Islet precursor cell (in vitro differentiated cells): Measurements from ENCODE around the gene MAP2K3.
A peak's percentile ranks its signal among the peaks of the same experiment; 100 is the strongest.
"Not testable (repeated sequence)": the region's sequence is repeated elsewhere in the genome, so short reads cannot be mapped to it uniquely, and the experiment has no call there.

Experiments
- DNase-seq: peaks from one replicate; pipeline ENCODE4 v3.0.0-alpha.2; 2018

The MAP2K3 gene

DNA sequence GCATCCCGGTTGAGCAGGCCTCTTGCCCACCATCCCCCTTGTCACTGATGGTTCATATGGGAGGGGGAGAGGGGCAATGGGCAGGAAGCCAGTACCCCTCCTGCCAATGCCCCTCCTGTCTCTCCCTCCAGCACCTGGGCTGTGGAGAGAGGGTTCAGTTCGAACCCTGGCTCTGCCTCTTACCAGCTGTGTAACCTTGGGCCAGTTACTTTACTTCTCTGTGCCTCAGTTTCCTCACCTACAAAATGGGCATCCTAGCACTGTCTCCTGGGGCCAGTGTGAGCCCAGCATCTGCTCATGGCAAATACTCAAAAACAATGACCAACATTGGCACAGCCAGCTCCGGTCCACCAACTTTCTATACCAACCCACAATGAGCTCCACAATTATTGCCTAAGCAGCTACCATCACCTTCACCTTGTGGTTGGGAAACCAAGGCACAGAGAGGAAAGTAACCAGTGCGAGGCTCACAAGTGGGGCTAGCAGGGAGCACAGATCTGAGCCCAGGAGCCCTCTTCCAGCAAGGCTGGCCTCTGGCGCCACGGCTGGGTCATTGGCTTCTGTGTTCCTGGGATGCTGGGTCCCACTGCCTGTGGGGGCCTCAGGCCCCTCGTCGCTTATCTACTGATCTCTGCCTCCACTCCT lies 53.6 kb downstream of the MAP2K3 start:
- peak; percentile 52 for DNase-seq

DNA sequence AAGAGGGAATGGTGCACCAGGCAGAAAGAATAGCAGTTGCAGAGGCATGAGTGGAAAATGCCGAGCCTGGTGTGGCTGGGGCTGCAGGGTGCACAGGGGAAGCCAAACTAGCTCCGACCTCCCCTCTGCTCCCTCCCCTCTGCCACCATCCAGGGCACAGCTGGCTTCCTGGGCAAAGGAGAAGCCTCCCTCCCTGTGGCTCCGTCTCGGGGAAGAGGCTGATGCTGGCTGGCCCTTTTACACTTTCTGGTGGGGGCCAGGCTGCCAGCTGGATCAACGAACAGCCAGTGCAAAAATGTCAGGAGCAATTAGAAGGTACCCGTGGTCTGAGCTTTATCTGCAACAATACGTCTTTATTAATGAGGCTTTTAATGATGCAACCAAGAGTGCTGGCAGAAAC lies 54.5 kb downstream of the MAP2K3 start:
- DNase-seq, result peak; percentile 43

DNA sequence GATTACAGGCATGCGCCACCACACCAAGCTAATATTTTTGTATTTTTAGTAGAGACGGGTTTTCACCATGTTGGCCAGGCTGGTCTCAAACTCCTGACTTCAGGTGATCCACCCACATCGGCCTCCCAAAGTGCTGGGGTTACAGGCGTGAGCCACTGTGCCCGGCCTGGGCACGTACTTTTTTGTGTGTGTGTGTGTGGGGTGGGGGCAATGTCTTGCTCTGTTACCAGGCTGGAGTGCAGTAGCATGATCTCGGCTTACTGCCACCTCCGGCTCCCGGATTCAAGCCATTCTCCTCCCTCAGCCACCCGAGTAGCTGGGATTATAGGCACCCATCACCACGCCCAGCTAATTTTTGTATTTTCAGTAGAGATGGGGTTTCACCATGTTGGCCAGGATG lies 55.1 kb downstream of the MAP2K3 start:
- peak; percentile 42 for DNase-seq

DNA sequence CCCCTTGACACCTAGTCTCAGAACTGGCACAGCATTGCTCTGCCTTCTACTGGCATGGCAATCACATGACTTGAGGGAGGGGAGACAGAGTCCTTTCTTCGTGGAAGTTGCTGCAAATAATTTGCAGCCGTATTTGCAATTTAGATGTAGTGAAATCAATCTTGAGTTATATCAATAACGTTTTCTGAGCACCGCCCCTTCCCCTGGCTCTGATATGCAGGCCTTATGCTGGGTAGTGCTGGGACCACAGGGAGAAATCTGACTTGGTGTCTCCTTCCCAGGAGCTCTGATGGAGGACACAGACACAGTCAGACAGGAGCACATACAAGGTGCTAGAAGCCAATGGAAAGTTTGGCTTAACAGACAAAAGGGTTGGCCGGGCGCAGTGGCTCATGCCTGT lies 55.9 kb downstream of the MAP2K3 start:
- peak; percentile 45 for DNase-seq

DNA sequence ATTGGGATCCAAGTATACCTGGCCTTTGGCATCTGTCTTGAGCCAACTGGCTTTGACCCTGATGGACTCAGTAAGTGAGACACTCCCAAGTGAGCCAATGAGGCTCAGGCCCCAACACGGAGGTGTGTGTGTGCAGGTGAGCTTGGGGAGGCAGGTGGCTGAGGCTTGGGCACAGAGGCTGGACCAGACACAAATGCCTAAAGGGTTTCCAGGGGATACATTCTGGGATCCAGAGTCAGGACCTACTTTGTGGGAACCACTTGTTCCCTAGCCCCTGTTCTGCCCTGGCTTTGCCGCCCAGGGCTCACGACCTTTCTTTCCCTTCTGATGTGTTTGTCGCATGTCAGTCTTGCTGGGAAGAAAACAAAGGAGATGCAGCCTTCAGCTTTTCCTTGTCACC lies 56.8 kb downstream of the MAP2K3 start:
- peak; percentile 38 for DNase-seq

DNA sequence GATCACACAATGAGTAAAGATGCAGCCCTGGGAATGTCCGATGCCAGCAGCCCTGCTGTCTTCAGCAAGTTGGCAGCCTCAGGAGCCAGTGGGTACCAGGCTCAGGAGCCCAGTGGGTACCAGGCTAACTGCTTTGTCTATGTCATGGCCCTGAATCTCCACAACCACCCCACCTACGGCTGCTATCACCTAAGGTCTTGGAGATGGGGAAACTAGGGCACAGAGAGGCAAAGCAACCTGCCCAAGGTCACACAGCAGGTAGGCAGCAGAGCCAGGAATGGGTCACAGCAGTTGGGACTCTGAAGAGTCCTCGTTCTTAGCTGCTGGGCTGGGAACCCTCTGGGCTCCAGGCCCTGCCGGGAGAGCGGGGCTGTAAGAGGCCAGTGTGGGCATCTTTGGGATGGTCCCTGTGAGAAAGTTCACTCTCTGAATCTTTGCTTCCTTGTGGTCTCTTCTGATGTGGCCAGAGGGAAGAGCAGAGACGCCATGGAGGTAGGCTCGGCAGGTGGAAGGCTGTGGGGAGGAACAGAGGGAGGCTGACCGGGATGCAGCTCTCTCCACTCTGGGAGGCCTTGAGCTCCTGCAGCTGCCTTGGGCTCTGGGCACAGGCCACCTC lies 57.5 kb downstream of the MAP2K3 start:
- peak; percentile 37 for DNase-seq

DNA sequence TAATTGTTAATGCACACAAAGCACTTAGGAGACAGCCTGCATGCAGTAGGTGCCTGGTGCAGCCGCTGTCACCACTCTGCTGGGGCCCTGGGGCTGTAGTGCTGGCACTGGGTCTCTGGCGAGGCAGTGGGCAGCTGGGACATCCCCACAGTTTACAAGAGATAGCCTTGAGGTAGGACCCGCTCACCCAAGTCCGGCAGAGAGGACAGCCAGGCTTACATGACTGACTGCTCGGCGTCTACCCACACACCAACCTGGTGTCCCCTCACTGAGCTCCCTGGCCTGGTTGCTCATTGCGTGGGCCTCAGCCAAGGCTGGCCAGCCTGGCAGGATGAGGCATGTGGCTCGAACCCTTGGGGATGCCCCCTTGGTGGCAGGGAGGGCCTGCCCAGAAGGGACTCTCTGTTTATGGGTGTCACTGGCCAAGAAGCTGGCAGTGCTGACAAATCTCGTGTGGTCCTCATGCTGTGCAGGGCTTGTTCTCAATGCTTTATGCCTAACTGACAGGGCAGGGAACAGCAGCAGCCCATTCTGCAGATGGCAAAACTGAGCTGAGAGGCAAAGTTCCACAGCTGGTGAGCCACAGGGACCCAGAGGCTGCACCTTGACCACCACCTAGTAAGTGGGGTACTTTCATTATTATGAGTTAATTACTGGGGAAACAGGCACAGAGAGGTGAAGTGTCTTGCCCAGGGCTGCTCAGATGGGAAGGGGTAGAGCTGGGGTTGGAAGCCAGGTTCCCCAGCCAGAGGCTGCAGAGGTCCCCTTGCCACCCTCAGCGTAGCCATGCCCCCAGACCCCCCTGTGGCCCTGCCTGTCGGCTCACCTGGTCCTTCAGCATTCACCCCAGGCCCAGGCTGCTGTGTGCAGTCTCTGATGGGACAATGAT lies 58.8 kb downstream of the MAP2K3 start:
- DNase-seq, result peak; percentile 53

DNA sequence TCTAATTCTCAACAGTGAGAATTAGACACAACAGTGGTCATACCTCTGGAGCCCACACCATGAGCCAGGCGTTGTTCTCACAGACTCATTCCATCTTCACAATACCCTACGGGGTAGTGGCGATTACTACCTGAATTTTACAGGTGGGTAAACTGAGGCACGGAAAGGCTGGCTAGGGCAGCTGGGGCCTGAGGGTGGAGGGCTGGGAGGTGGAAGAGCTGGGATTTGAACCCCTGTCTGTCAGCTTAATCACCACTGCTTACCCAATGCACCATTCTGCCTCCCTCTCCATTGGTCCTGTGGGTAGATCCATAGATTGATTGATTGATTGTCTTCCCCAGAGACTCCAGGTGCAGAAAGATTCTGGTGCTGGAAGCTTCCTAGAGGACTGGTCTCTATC lies 60.3 kb downstream of the MAP2K3 start:
- peak; percentile 27 for DNase-seq

DNA sequence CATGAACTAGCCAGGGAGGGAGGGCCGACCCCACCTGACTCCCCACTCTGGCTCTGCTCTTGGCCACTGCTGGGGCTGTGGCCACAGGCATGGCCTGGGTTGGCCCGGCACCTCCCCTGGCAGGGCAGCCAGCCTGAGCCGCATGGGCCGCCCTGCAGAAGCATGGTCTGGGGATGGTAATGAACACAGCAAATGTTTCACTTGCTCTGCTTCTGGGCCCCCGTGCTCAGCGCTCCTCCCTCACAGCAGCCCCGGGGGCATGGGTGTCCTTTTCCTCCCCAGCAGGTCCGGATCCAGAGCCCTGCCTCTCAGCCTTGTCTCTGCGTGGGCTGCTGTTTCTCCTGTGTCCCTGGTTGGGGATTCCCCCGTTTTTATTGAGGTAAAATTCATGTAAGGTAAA lies 60.7 kb downstream of the MAP2K3 start:
- peak; percentile 54 for DNase-seq

DNA sequence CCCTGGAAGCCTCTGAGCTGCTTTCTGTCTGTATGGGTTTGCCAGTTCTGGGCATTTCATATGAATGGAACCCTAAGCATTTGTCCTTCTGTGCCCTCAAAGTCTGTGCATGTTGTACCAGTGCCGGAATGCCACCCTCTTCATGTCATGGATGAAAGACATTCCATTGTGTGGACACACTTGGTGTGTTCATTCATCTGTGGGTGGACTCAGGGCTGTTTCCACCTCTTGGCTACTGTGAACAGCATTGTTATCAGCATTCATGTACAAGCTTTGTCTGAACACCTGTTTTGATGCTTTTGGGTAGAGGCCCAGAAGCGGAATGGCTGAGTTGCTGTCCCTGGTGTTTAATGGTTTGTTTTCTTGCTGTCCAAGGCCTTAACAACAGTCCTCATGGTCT lies 61.6 kb downstream of the MAP2K3 start:
- not testable (repeated sequence) for DNase-seq

DNA sequence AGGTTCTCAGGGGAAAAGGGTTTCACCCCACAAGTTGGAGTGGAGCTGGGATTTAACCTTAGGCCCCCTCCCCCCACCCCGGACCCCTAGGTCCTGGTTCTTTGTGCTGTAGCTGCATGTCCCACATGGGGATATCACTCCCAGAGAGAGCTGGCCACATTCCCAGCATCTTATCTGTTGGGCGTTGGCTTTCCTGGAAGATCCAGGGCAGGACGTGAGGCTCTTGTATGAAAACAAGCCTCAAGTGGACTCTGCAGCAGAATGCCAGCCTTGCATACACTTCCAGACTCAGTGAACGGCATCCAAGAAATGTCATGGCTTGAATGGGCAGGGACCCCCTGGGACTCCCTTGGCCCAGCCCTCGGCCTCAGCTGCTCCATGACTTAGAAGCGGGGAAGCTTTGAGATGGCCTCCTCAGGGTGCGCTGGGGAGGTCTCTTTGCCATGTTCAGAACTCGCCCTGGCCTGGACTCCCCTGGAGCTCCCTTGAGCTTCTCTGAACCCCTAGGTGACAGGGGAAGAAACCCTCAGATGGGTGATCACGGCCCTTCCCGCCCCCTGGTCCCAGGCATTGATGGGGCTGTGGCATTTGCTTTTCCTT lies 62.2 kb downstream of the MAP2K3 start:
- DNase-seq, result peak; percentile 42

DNA sequence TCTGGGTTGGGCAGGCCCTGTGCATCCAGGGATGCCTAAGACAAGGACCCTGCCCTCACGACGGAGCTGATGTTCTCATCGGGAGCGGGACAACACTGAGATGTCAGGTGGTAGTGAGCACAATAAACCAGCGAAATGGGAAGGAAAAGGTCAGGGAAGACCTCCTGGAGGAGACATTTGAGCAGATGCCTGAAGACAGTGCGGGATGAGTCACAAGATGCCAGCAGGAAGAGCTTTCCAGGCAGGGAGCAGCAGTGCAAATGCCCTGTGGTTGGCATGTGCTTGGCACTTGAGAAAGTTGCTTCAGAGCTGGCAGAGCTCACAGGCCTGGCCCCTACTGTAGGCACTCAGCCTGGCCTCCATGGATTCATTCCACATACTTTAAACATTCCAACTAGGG lies 63.1 kb downstream of the MAP2K3 start:
- not testable (repeated sequence) for DNase-seq

DNA sequence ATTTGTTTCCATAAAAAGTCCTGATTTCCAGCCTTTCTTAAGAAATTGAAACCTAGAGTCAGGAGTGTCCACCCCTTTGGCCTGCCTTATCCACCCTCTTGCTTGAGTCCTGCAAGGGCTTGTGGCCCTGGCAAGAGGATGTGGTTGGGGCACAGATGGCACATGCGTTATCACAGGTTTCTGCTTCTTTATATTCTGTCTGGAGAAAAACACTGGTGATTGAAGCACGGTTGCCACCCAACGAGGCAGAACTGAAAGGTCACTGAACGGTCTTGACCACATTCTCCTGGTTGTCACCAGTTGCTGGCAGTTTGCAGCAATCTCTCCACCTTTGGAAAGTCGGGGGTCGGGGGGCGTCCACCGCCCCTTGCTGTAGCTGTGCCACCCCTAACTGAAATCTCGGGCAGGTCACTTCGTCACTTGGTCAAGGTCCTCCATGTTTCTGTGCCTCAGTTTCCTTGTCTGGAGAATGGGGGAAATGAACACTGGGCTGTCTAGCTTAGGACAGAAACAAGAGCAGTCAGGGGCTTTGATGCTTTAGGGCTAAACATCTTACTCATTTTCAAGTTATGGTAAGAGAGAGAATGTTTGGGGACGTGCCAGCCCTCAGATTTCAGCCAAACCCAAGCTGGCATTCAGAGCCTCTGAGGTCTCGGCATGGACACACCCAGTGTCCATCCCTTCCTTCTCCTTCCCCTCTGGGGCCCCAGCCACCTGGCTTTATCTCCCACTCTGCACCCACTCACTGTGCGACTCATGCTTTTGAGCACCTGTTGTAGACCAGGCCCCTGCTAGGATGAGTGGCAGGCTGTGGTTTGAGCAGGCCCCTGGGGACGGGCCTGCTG lies 63.8 kb downstream of the MAP2K3 start:
- DNase-seq, result peak; percentile 23

DNA sequence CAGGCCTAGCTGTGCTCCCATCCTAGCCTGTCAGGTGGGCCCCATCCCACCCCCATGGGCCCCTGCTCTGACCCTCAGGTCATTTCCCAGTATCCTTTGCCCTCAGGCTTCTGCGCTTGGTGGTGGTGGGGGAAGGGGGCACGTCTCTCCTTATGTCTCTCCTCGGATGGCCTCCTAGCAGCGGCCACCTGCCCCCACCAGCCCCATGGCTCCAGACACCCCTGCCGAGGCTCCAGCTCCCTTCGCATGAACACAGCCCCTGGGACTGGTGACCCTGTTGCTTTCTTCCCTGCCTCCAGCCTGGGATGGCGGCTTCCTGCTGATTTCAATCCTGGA lies 64.4 kb downstream of the MAP2K3 start:
- not testable (repeated sequence) for DNase-seq

DNA sequence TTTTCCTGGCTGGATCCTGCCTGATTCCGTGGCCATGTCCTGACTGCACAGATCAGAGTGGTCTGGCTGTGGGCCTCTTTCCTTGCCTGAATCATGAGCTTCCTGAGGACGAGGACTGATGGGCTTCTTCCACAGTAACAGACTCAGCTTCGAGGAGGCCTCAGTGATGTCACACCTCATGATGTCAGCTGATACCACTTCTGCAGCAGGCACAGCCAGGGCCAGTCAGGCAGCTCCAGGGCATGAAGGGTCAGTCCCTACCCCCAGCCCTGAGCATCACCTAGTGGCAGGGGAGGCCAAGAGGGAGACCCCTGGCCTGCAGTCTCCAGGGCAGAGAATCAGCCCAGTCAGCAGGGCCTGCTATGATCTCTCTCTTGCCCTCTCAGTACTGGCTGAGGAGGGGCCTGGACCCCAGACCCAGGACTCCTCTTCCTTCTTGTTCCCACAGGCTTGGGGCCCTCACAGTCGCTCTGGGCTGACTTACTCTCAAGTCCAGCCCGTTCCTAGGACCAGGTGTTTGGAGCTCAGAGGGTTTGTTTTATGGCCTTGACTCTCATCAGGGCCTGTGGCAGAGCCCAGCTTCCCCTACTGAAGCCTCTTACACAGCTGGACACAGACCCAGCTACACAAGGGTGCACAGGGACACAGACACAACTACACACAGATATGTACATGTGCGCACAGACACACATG lies 65.0 kb downstream of the MAP2K3 start:
- DNase-seq, result peak; percentile 66

DNA sequence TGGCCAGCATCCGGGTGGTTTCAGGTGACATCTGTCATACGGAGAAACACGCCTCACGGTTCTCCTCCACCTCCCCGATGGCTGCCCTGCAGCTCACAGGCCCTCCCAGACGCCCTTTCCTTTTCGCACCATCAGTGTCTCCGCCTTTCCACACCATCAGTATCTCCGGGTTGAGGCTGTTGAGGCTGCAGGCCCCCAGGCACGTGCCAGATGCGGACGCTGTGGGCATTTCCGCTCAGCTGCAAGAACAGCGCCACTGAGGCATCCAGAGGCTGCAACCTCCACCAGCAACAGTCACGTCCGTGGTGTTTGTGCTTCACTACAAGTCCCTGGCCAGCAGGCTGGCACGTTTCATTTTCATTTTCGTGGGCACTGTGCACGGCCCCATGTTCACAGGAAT lies 66.0 kb downstream of the MAP2K3 start:
- DNase-seq, result not testable (repeated sequence)

DNA sequence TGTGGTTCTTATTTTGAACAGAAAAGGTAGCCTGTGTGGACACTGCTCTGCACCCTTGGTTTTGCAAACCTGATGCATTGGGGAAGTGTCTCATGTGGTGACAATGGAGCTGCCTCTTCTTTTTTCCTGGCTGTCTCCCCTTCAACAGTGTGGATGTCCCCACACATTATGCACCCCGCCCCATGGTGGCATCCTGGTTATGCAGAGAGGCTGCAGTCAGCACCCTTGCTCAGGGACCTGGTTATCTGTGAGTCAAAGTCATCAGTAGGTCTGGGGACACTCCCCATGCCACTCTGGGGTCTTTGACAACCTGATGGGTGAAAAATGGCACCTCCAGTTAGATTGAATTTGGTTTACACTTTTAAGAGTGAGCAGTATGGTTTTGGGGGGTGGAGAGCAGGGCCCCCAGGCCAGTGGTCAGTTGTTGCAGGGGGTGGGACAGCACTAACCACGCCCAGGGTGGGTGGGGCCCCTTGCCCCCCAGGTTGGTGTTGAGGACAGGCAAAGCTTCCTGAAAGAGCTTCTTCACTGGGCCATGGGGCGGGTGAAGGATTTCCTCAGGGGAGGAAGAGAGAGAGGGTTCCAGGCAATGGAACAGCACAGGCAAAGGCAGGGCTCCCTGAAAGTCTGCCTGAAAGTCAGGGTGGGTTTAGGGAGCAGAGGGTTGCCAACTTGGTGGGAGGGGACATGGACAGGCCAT lies 67.0 kb downstream of the MAP2K3 start:
- no peak for DNase-seq

DNA sequence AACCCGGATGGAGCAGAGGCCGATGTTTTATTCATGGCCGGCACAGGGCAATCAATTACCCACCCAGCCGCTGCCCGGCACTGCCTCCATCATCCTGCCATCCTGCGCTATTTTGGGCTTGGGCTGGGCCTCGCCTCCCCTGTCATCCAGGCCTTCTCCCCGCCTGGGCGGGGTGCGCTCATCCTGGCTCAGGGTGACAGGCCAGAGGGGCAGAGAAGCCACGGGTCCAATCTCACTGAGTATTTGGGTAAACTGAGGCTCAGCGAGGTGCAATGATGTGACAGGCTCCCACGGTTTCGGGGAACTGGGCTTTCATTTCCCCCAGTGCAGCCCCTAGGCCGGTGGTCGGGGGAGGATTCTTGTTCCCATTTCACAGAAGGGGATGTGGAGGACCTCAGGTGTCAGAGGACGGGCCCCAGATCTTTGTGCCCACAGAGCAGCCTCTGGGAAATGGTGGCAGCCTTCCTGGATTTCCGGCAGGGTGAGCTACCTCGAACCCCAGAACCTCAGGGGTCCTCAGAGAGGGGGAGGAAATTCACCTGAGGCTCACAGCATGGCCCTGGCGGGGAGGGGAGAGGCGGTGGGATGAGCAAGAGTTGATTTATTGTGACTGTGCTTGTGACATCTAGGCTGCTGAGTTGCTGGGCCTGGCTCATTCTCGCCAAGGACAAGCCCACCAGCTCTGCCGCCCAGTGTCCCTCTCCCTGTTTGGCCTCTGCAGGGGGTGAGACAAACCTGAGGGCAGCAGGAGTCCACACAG lies 67.9 kb downstream of the MAP2K3 start:
- no peak for DNase-seq

DNA sequence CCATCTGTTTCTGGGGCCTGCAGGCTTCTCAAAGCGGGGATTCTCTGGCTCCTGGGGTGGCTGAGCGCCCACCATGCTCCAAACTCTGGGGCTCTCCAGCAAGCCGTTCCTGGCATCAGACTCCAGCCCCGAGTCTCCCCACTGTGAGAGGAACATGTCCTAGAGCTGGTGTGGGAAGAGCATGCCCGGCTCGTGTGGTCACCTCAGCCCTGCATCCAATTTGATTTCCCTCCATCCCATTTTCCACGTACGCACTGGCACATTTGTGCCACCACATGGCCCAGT lies 68.4 kb downstream of the MAP2K3 start:
- no peak for DNase-seq

DNA sequence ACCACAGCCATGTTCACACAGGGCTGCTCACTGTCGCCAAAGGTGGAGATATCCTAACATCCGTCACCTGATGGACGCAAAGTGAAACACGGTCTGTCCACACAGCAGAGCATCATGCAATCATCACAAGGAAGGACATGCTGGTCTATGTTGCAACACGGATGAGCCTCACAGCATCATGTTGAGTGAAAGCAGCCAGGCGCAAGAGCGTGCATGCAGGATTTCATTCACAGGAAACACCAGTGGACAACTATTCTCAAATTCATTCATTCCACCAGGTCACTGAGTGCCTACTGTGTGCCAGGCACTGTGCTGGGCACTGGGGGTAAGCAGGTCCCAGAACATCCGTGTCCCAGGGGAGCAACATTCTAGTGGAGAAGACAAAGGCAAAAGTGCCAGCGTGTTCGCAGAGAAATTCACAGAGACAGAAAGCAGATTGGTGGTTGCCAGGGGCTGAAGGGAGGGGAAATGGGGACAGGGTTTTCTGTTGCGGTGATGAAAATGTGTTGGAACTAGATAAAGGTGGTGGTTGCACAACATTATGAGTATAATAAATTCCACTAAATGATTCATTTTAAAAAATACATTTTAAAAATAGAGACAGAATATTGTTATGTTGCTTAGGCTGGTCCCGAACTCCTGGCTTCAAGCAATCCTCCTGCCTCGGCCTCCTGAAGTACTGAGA lies 69.0 kb downstream of the MAP2K3 start:
- DNase-seq, result no peak
